Measurements from ENCODE around the gene PDE8B. TPM values are rescaled to one million over a fixed set of nuclear protein-coding genes. Genes with fewer than 3 reads are reported as not detected.

Gene PDE8B
- total and polyA plus RNA-seq, 2 experiments from 2014 or later: 0.45 to 0.91 TPM

DNA sequence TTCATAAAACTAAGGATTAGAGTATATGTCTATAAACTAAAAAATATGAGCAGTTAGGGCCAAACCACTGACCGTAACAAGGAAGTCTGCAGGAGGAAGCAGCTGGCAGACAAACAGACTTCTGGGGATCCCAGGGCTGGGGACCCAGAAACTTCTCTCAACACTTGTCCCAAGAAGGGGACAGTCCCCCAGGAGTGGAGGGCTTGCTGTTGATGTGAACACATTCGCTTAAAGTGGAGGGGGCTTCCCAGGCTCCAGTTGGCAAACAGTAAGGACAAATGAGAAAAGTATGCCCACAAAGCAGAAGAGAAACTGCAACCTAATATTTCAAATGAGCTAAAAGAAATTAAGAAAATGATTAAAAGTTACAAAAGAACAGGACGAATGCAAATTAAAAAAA, 83.7 kb downstream of the PDE8B start (continued):
- TF ChIP-seq ZNF462 (CRISPR knock-in tag; IDR thresholded peaks at IDR 0.05) (no peak), JUNB (IDR thresholded peaks at IDR 0.05; ENCODE audit: unreplicated experiment) (no peak), NANOG (IDR thresholded peaks at IDR 0.05; ENCODE audit: borderline replicate concordance) (no peak)

GRCh38 chr5:77295863-77296378, 85.4 kb downstream of the PDE8B start:
- no peak for ATAC-seq
- H3K27me3 Mint-ChIP-seq (ENCODE audit: insufficient read depth, low read depth, poor library complexity): peaks cover 2% of the 10 kb centered on the region
- Histone ChIP-seq H3K27ac (ENCODE audit: low read depth) (no peak overlapping the region), H3K27me3 (ENCODE audit: insufficient read depth) (no peaks in the 10 kb centered on the region), H3K79me2 (replicated peaks; ENCODE audit: insufficient read depth) (no peaks in the 10 kb centered on the region), H2AFZ (no peak overlapping the region; the same call in 1 of the 2 replicates), H3K36me3 (ENCODE audit: insufficient read depth) (no peaks in the 10 kb centered on the region), H3K9me2 (ENCODE audit: insufficient read depth) (peaks cover 8% of the 10 kb centered on the region; the same call in 1 of the 2 replicates), H3K4me3 (no peak overlapping the region), H4K20me1 (replicated peaks; ENCODE audit: insufficient read depth) (no peaks in the 10 kb centered on the region; the same call in 1 of the 2 replicates), H3K4me1 (ENCODE audit: insufficient read depth) (no peaks in the 10 kb centered on the region), H3F3A (replicated peaks; ENCODE audit: low read depth) (no peaks in the 10 kb centered on the region), H3K4me2 (no peak overlapping the region)
- H3K4me1 Mint-ChIP-seq: no peaks in the 10 kb centered on the region; the same call in 2 of the 3 replicates
- no peaks in the 10 kb centered on the region for H3K36me3 Mint-ChIP-seq (ENCODE audit: low read depth)
- no peak overlapping the region for H3K4me3 Mint-ChIP-seq
- no peaks in the 10 kb centered on the region for H3K9me3 Mint-ChIP-seq
- DNase-seq (ENCODE audit: low spot score): no peak
- no peak overlapping the region for H3K27ac Mint-ChIP-seq
- TF ChIP-seq, protein P1, sequence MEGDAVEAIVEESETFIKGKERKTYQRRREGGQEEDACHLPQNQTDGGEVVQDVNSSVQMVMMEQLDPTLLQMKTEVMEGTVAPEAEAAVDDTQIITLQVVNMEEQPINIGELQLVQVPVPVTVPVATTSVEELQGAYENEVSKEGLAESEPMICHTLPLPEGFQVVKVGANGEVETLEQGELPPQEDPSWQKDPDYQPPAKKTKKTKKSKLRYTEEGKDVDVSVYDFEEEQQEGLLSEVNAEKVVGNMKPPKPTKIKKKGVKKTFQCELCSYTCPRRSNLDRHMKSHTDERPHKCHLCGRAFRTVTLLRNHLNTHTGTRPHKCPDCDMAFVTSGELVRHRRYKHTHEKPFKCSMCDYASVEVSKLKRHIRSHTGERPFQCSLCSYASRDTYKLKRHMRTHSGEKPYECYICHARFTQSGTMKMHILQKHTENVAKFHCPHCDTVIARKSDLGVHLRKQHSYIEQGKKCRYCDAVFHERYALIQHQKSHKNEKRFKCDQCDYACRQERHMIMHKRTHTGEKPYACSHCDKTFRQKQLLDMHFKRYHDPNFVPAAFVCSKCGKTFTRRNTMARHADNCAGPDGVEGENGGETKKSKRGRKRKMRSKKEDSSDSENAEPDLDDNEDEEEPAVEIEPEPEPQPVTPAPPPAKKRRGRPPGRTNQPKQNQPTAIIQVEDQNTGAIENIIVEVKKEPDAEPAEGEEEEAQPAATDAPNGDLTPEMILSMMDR (conservative IDR thresholded peaks at IDR 0.05; ENCODE audit: low read depth in 2 of 2): no peak
- TF ChIP-seq EZH2 (IDR thresholded peaks at IDR 0.05; ENCODE audit: low read depth, unreplicated experiment) (no peak), EZH2phosphoT487 (IDR thresholded peaks at IDR 0.05; ENCODE audit: unreplicated experiment) (no peak), ZNF331 (CRISPR knock-in tag; IDR thresholded peaks at IDR 0.05; ENCODE audit: low read depth) (no peak)

Data from GM23338 (cell line).